Measurements from ENCODE around the gene ERC2.

ERC2 gene

DNA sequence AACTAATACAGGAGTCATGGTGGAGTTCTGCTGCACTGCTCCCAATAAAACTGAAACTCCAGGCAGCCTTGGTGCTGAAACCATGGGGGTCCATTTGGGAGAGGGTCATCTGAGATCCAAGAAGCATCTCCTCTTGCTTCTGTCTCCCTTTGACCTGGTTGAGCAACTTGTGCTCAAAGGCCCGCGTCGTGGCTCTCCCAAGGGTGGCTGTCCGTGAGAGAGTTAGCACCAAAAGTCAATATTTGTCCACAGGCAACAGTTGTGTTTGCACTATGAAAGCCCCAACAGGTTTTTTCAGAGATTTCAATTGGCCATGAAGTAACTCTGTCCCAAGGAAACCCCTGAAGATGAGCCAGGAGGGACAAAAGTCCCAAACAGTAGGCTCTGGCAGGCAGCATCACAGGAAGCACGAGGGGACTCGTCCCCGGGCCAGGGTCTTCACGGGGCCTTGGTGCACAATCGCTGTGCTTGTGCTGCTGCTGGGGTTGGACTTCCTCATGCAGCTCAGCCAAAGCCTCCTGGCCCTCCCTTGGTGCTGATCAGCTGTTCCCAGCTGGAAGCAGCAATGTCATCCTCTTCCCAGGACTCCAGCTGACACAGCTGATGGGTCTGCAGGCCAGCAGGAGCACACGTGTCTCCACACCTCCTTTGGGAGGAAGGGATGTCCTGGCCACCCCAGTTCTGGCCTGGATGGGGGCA lies 941.8 kb downstream of the ERC2 start:
- Histone ChIP-seq H3K4me3 (ENCODE audit: low read length) (no peak overlapping the region), H3K27me3 (ENCODE audit: control insufficient read depth, insufficient read depth, low read length) (no peaks in the 10 kb centered on the region), H3K9ac (ENCODE audit: low read length) (no peak overlapping the region), H3K27ac (ENCODE audit: low read length) (no peak overlapping the region), H3K36me3 (ENCODE audit: control insufficient read depth, low read depth, low read length) (no peaks in the 10 kb centered on the region), H3K4me1 (ENCODE audit: control insufficient read depth, low read depth, low read length) (peaks cover 21% of the 10 kb centered on the region), H3K9me3 (ENCODE audit: control insufficient read depth, low read depth, low read length) (no peaks in the 10 kb centered on the region)

DNA sequence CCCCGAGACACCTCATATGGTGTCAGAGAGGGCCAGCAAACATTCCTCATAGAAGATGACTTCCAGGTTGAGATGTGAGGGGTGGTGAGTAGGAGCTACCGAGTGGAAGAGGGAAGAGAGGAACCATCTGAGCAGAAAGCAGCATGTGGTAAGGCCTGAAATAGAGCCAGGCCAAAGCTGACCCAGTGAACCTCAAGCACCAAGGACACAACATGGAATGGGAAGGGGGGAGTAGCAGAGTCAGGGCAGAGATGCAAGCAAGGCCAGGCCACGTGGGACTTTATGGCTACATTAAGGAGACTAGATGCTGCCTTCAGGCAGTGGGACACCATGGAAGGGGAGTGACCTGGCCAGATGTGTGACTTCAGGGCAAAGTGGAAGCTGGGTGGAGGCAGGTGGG lies 942.8 kb downstream of the ERC2 start:
- H3K9me3 ChIP-seq (ENCODE audit: control insufficient read depth, low read depth, low read length), result no peaks in the 10 kb centered on the region
- H3K27me3 ChIP-seq (ENCODE audit: control insufficient read depth, insufficient read depth, low read length), result no peaks in the 10 kb centered on the region
- no peaks in the 10 kb centered on the region for H3K36me3 ChIP-seq (ENCODE audit: control insufficient read depth, low read depth, low read length)
- H3K4me3 ChIP-seq (ENCODE audit: low read length), result no peak overlapping the region
- peaks cover 20% of the 10 kb centered on the region for H3K4me1 ChIP-seq (ENCODE audit: control insufficient read depth, low read depth, low read length)
- no peak overlapping the region for H3K9ac ChIP-seq (ENCODE audit: low read length)
- H3K27ac ChIP-seq (ENCODE audit: low read length), result no peak overlapping the region

DNA sequence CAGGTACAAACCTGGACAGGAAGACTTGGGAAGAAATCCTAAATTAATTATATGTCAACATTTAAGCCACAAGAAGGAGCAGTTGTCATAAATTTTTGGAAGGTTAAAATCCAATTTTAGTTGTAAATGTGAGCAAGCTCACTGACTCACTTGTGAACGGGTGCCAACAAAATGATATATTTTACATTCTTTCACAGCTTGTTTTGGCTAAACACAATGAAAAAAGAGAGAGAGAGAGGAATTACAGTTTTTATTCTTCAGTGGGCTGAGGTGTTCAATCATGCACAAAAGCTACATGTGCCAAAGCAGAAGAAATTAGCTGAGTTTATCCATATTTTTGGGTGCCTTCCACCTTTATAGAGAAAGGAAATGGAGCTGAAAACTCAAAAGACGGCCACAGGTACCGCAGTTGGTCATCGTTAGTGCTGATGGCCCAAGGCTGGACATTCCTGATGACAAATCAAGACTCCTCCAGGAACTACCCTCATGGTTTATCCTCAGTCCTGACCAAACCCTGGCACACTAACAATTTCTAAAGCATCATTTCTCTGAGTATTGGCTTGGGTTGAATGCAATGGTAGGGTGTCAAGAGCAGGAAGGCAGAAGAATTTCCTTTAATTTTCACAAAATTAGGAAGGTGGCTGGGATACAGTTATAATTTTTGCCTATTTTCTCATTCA lies 943.6 kb downstream of the ERC2 start:
- Histone ChIP-seq H3K9me3 (ENCODE audit: control insufficient read depth, low read depth, low read length) (no peaks in the 10 kb centered on the region), H3K4me3 (ENCODE audit: low read length) (no peak overlapping the region), H3K4me1 (ENCODE audit: control insufficient read depth, low read depth, low read length) (peaks cover 20% of the 10 kb centered on the region), H3K27me3 (ENCODE audit: control insufficient read depth, insufficient read depth, low read length) (no peaks in the 10 kb centered on the region), H3K36me3 (ENCODE audit: control insufficient read depth, low read depth, low read length) (no peaks in the 10 kb centered on the region), H3K27ac (ENCODE audit: low read length) (no peak overlapping the region), H3K9ac (ENCODE audit: low read length) (no peak overlapping the region)

DNA sequence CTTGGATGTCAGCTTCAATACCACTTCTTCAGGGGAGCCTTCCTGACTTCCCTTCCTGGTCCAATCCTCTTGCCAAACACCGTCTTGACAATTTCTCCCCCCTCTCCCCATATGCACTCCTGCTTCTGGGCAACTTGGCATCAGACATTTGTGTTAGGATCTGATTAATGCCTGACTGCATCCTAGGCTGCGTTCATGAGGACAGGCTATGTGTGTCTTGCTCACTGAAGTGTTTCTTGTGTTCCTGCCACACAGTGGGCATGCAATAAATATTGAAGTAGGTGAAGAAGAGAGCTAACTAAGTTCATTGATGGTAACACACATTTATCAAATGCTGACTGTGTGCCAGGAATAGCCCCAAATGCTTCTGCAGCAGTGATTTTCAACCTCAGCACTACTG lies 944.8 kb downstream of the ERC2 start:
- Histone ChIP-seq H3K36me3 (ENCODE audit: control insufficient read depth, low read depth, low read length) (no peaks in the 10 kb centered on the region), H3K4me1 (ENCODE audit: control insufficient read depth, low read depth, low read length) (peaks cover 20% of the 10 kb centered on the region), H3K9ac (ENCODE audit: low read length) (no peak overlapping the region), H3K27me3 (ENCODE audit: control insufficient read depth, insufficient read depth, low read length) (no peaks in the 10 kb centered on the region), H3K9me3 (ENCODE audit: control insufficient read depth, low read depth, low read length) (no peaks in the 10 kb centered on the region), H3K27ac (ENCODE audit: low read length) (no peak overlapping the region), H3K4me3 (ENCODE audit: low read length) (no peak overlapping the region)

DNA sequence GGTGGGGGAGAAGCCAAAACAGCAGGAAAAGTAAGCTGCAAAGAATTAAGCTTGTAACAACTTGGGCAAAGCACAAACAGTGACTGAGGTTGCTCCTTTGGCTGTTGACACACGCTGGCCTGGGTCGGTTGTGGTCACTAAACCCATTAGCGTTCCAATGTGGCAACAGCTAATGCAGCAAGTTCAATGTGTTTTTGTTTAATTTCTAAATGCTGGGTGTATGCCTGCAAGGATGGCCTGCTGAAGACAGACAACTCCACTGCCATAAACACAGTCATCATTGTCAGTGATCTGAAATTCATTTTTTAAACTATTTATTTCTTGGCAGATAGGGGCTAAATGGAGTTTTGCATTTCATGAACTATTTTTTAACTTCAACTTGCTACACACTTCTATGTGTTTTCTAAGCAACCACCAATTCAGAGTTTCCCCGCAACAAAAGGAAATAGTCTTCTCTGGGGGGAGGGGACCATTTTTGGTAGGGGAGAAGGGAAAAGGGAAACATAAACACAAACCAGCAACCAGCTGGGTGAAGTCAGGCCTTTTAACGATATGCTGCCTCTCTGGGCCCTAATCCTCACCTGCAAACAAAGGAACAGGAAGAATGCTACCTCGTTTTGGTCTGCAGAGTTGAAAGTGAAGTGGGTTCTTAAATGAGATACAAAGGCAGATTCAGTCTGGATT lies 946.4 kb downstream of the ERC2 start:
- Histone ChIP-seq H3K27me3 (ENCODE audit: control insufficient read depth, insufficient read depth, low read length) (no peaks in the 10 kb centered on the region), H3K4me3 (ENCODE audit: low read length) (no peak overlapping the region), H3K4me1 (ENCODE audit: control insufficient read depth, low read depth, low read length) (peaks cover 20% of the 10 kb centered on the region), H3K36me3 (ENCODE audit: control insufficient read depth, low read depth, low read length) (no peaks in the 10 kb centered on the region), H3K9me3 (ENCODE audit: control insufficient read depth, low read depth, low read length) (no peaks in the 10 kb centered on the region), H3K9ac (ENCODE audit: low read length) (peak overlapping the region; percentile 14), H3K27ac (ENCODE audit: low read length) (peak overlapping the region; percentile 21)

DNA sequence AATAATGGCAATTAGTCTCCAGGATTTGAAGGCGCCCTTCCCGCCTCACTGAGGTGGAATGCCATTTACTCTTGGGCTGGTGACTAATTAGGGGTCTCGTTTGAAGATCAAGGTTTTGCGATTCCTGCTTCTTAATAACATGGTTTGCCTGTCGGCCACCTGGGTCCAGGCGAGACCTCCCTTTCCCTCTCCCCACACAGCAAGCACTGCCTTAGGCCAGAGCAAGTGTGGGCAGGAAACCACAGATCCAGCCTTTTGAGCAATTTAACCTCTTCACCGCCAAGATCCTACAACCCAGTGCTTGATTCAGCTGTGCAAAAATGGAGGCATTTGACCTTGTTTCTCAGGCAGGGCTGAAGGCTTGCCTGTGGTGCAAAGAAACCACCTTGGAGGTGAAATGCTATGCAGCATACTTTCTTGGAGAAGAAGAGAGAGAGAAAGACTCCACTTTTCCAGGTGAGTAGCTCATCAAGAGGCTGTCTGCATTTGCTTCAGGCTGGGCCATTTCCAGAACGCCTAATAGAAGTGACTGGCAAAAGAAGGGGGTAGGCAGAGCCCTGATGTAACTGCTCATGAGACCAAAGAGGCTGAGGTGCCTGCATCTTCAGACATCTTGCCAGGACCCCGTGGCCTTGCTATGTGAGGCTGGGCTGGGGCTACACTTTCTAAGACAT lies 947.1 kb downstream of the ERC2 start:
- no peak overlapping the region for H3K4me3 ChIP-seq (ENCODE audit: low read length)
- no peak overlapping the region for H3K27ac ChIP-seq (ENCODE audit: low read length)
- no peaks in the 10 kb centered on the region for H3K9me3 ChIP-seq (ENCODE audit: control insufficient read depth, low read depth, low read length)
- H3K27me3 ChIP-seq (ENCODE audit: control insufficient read depth, insufficient read depth, low read length), result no peaks in the 10 kb centered on the region
- H3K36me3 ChIP-seq (ENCODE audit: control insufficient read depth, low read depth, low read length), result no peaks in the 10 kb centered on the region
- H3K4me1 ChIP-seq (ENCODE audit: control insufficient read depth, low read depth, low read length), result peaks cover 27% of the 10 kb centered on the region
- no peak overlapping the region for H3K9ac ChIP-seq (ENCODE audit: low read length)

DNA sequence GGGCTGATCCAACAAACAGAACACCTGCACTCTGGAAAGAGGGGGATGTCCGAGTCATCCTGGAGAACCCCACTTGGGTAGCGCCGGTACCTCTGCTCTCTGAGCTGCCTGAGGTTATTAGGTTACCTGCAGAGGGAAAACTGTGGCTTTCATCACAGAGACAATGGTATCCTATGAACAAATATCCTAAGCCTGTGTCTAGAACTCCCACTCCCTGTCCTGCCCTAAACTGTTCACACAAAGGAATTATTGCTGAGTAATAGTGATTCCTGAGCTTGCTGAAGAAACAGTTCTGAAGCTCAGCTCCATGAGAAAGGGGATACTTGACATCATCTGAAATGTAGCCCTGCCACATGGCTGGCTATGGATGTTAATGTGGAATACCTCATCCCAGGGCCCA lies 949.2 kb downstream of the ERC2 start:
- Histone ChIP-seq H3K4me1 (ENCODE audit: control insufficient read depth, low read depth, low read length) (peaks cover 29% of the 10 kb centered on the region), H3K9ac (ENCODE audit: low read length) (no peak overlapping the region), H3K27me3 (ENCODE audit: control insufficient read depth, insufficient read depth, low read length) (no peaks in the 10 kb centered on the region), H3K27ac (ENCODE audit: low read length) (no peak overlapping the region), H3K4me3 (ENCODE audit: low read length) (no peak overlapping the region), H3K36me3 (ENCODE audit: control insufficient read depth, low read depth, low read length) (no peaks in the 10 kb centered on the region), H3K9me3 (ENCODE audit: control insufficient read depth, low read depth, low read length) (no peaks in the 10 kb centered on the region)

DNA sequence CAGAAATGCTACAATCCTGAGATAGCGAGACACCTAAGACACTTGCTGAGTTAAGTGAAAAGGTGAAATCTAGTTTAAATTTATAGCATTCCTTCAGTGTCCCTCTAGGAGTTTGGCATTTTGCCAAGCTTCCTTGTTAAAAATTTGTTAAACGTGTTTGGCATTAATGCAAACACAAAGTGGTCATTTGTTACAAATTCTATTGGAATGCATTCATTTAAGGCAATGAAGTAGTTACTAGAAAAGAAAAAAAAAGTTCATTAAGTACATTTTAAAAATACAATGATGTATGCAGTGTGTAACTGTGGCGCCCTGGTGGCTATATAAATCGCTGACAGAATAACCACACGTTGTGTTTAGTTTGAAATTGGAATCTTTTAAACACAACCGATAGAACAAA lies 949.8 kb downstream of the ERC2 start:
- no peak overlapping the region for H3K4me3 ChIP-seq (ENCODE audit: low read length)
- no peaks in the 10 kb centered on the region for H3K27me3 ChIP-seq (ENCODE audit: control insufficient read depth, insufficient read depth, low read length)
- no peak overlapping the region for H3K9ac ChIP-seq (ENCODE audit: low read length)
- no peak overlapping the region for H3K27ac ChIP-seq (ENCODE audit: low read length)
- H3K36me3 ChIP-seq (ENCODE audit: control insufficient read depth, low read depth, low read length), result no peaks in the 10 kb centered on the region
- H3K4me1 ChIP-seq (ENCODE audit: control insufficient read depth, low read depth, low read length), result peaks cover 29% of the 10 kb centered on the region
- no peaks in the 10 kb centered on the region for H3K9me3 ChIP-seq (ENCODE audit: control insufficient read depth, low read depth, low read length)

DNA sequence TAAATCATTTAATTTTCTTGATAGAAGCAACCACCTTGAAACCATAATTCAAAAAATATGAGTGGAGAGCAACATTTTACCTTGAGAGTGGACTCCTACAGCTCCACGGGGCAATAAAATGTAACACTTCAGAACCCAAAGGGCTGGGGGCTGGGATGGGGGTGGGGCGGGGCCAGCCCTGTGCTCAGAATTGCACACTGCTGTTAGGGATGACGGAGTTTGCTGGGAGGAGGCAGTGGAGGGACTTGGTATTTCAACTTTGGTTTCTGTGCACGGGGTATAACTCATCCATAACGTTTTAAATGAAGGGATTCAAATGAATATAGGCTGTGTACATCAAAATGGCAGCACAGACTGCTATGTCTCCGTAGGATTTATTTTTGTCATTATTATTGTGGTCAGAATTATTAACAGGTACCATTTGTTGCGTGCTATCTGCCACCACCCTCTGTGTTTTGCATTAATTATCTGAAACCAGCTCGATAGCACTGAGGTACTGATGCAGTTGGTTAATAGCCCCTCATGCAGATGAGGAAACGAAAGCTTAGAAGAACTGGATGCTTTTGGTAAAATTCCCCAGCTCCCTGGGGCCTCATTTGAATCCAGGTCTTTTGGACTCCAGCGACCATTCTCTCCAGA lies 951.8 kb downstream of the ERC2 start:
- no peak overlapping the region for H3K9ac ChIP-seq (ENCODE audit: low read length)
- peaks cover 34% of the 10 kb centered on the region for H3K4me1 ChIP-seq (ENCODE audit: control insufficient read depth, low read depth, low read length)
- H3K27ac ChIP-seq (ENCODE audit: low read length), result no peak overlapping the region
- H3K9me3 ChIP-seq (ENCODE audit: control insufficient read depth, low read depth, low read length), result no peaks in the 10 kb centered on the region
- H3K27me3 ChIP-seq (ENCODE audit: control insufficient read depth, insufficient read depth, low read length), result no peaks in the 10 kb centered on the region
- no peak overlapping the region for H3K4me3 ChIP-seq (ENCODE audit: low read length)
- H3K36me3 ChIP-seq (ENCODE audit: control insufficient read depth, low read depth, low read length), result no peaks in the 10 kb centered on the region

DNA sequence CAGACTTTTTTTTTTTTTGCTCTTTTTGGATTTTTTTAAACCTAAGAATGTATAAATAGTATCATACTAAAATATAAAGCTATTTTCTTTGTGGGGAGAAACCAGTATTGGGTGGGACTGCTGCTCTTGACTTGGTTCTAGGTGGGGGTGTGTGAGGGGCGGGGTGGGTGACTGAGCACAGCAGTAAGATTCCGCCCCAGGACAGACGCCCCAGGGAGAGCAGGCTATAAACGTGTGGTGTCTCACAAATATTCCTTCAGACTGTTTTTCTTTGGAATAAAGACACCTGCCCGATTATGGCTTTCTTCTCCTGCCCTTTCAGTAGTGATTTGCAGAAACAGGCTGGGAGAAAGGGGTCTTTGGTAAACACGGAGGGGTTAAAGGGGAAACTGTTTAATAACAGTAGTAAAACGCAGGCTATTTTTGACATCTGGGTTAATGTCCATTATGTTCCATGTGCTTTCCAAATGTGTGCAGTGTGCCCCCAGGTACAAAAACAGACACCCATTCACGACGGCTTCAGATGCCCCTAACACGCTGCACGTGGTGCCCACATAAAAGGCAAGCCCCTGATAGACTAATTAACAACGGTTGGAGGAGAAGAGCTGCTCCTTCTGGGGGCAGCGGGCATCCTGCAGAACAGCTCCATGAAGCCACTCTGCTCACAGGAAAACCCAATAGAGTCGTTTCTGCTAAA lies 952.6 kb downstream of the ERC2 start:
- H3K9me3 ChIP-seq (ENCODE audit: control insufficient read depth, low read depth, low read length), result no peaks in the 10 kb centered on the region
- H3K27me3 ChIP-seq (ENCODE audit: control insufficient read depth, insufficient read depth, low read length), result no peaks in the 10 kb centered on the region
- H3K4me3 ChIP-seq (ENCODE audit: low read length), result no peak overlapping the region
- H3K4me1 ChIP-seq (ENCODE audit: control insufficient read depth, low read depth, low read length), result peaks cover 29% of the 10 kb centered on the region
- no peak overlapping the region for H3K27ac ChIP-seq (ENCODE audit: low read length)
- H3K9ac ChIP-seq (ENCODE audit: low read length), result no peak overlapping the region
- H3K36me3 ChIP-seq (ENCODE audit: control insufficient read depth, low read depth, low read length), result no peaks in the 10 kb centered on the region

DNA sequence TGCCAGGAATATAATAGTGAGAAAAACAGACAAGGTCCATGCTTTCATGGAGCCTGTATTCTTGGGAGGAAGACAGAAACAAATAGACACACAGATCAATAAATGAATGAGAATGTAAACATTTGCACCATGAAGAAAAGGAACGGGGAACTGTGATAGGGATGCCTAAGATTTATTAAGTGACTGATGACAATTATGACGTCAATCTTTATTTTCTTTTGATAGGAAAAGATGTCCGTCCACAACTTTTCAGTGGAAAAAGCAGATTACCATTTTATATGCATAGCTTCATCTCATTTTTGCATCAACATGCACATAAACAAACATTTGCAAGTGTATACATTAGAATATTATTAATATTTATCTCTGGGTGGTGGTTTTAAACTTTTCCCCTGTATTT lies 953.3 kb downstream of the ERC2 start:
- H3K4me1 ChIP-seq (ENCODE audit: control insufficient read depth, low read depth, low read length), result peaks cover 29% of the 10 kb centered on the region
- H3K36me3 ChIP-seq (ENCODE audit: control insufficient read depth, low read depth, low read length), result no peaks in the 10 kb centered on the region
- H3K9ac ChIP-seq (ENCODE audit: low read length), result no peak overlapping the region
- H3K4me3 ChIP-seq (ENCODE audit: low read length), result no peak overlapping the region
- H3K27ac ChIP-seq (ENCODE audit: low read length), result no peak overlapping the region
- no peaks in the 10 kb centered on the region for H3K9me3 ChIP-seq (ENCODE audit: control insufficient read depth, low read depth, low read length)
- no peaks in the 10 kb centered on the region for H3K27me3 ChIP-seq (ENCODE audit: control insufficient read depth, insufficient read depth, low read length)

Measured in iPS-18a (cell line).